Measurements from ENCODE around the gene PARD3. TPM values are rescaled to one million over a fixed set of nuclear protein-coding genes. Genes with fewer than 3 reads are reported as not detected.
A peak's percentile ranks its signal among the peaks of the same experiment; 100 is the strongest.

The PARD3 gene
- total RNA-seq, 1 donor from 2014 or later: 35.4 TPM

- H3K79me2 ChIP-seq (ENCODE audit: insufficient read depth, low read length): no peaks in the 10 kb centered on the region
- FAIRE-seq: no peak
- no peak overlapping the region for H3K4me3 Mint-ChIP-seq (ENCODE audit: unreplicated experiment)
- no peaks in the 10 kb centered on the region for H3K4me1 ChIP-seq (ENCODE audit: insufficient read depth, low read length)
- H3K9me3 Mint-ChIP-seq (ENCODE audit: unreplicated experiment): no peaks in the 10 kb centered on the region
- no peaks in the 10 kb centered on the region for H3K36me3 Mint-ChIP-seq (ENCODE audit: low read depth, unreplicated experiment)
- H3K4me2 ChIP-seq (ENCODE audit: low read length): no peak overlapping the region
- H3K27ac ChIP-seq (ENCODE audit: low read depth, low read length): no peak overlapping the region
- no peaks in the 10 kb centered on the region for H3K9me3 ChIP-seq (ENCODE audit: insufficient read depth, low read depth, low read length)
- TF ChIP-seq EZH2 (IDR thresholded peaks at IDR 0.05; ENCODE audit: insufficient read depth, low read length): no peak
- TF ChIP-seq, protein P1, sequence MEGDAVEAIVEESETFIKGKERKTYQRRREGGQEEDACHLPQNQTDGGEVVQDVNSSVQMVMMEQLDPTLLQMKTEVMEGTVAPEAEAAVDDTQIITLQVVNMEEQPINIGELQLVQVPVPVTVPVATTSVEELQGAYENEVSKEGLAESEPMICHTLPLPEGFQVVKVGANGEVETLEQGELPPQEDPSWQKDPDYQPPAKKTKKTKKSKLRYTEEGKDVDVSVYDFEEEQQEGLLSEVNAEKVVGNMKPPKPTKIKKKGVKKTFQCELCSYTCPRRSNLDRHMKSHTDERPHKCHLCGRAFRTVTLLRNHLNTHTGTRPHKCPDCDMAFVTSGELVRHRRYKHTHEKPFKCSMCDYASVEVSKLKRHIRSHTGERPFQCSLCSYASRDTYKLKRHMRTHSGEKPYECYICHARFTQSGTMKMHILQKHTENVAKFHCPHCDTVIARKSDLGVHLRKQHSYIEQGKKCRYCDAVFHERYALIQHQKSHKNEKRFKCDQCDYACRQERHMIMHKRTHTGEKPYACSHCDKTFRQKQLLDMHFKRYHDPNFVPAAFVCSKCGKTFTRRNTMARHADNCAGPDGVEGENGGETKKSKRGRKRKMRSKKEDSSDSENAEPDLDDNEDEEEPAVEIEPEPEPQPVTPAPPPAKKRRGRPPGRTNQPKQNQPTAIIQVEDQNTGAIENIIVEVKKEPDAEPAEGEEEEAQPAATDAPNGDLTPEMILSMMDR (IDR thresholded peaks at IDR 0.05; ENCODE audit: insufficient read depth, low read depth, low read length): no peak
- no peak overlapping the region for H3K9ac ChIP-seq (ENCODE audit: low read length)
- DNase-seq (ENCODE audit: low read depth): no peak
- no peaks in the 10 kb centered on the region for H3K27me3 ChIP-seq (ENCODE audit: insufficient read depth, low read length)
- H3K4me3 ChIP-seq (ENCODE audit: insufficient read depth, low read depth, low read length): no peak overlapping the region
- no peaks in the 10 kb centered on the region for H3K27me3 Mint-ChIP-seq (ENCODE audit: low read depth, unreplicated experiment)
- no peaks in the 10 kb centered on the region for H3K4me1 Mint-ChIP-seq (ENCODE audit: low read depth, unreplicated experiment)
- H3K36me3 ChIP-seq (ENCODE audit: insufficient read depth, low read length): no peaks in the 10 kb centered on the region
- H4K20me1 ChIP-seq (ENCODE audit: insufficient read depth, low read length): no peaks in the 10 kb centered on the region
- no peak overlapping the region for H2AFZ ChIP-seq (ENCODE audit: low read depth, low read length)
- no peak overlapping the region for H3K27ac Mint-ChIP-seq (ENCODE audit: unreplicated experiment)
These were observed 339.3 kb downstream of the PARD3 start for GRCh38 chr10:34475786-34476185.

GRCh38 chr10:34475274-34475646 lies 339.8 kb downstream of the PARD3 start:
- H3K36me3 ChIP-seq (ENCODE audit: insufficient read depth, low read length): no peaks in the 10 kb centered on the region
- no peaks in the 10 kb centered on the region for H3K9me3 ChIP-seq (ENCODE audit: insufficient read depth, low read depth, low read length)
- no peaks in the 10 kb centered on the region for H3K4me1 ChIP-seq (ENCODE audit: insufficient read depth, low read length)
- no peak overlapping the region for H3K4me2 ChIP-seq (ENCODE audit: low read length)
- H3K9ac ChIP-seq (ENCODE audit: low read length): no peak overlapping the region
- TF ChIP-seq, protein P1 (IDR thresholded peaks at IDR 0.05; ENCODE audit: insufficient read depth, low read depth, low read length): no peak
- TF ChIP-seq EZH2 (IDR thresholded peaks at IDR 0.05; ENCODE audit: insufficient read depth, low read length): no peak
- H3K27me3 ChIP-seq (ENCODE audit: insufficient read depth, low read length): no peaks in the 10 kb centered on the region
- H3K9me3 Mint-ChIP-seq (ENCODE audit: unreplicated experiment): no peaks in the 10 kb centered on the region
- FAIRE-seq (peak; percentile 56), DNase-seq (ENCODE audit: low read depth) (peak; percentile 5)
- H3K79me2 ChIP-seq (ENCODE audit: insufficient read depth, low read length): no peaks in the 10 kb centered on the region
- H3K27ac ChIP-seq (ENCODE audit: low read depth, low read length): no peak overlapping the region
- H3K27ac Mint-ChIP-seq (ENCODE audit: unreplicated experiment): no peak overlapping the region
- no peaks in the 10 kb centered on the region for H3K36me3 Mint-ChIP-seq (ENCODE audit: low read depth, unreplicated experiment)
- no peak overlapping the region for H2AFZ ChIP-seq (ENCODE audit: low read depth, low read length)
- no peak overlapping the region for H3K4me3 Mint-ChIP-seq (ENCODE audit: unreplicated experiment)
- H3K4me1 Mint-ChIP-seq (ENCODE audit: low read depth, unreplicated experiment): no peaks in the 10 kb centered on the region
- no peak overlapping the region for H3K4me3 ChIP-seq (ENCODE audit: insufficient read depth, low read depth, low read length)
- H3K27me3 Mint-ChIP-seq (ENCODE audit: low read depth, unreplicated experiment): no peaks in the 10 kb centered on the region
- no peaks in the 10 kb centered on the region for H4K20me1 ChIP-seq (ENCODE audit: insufficient read depth, low read length)

- no peaks in the 10 kb centered on the region for H3K4me1 ChIP-seq (ENCODE audit: insufficient read depth, low read length)
- H3K4me3 ChIP-seq (ENCODE audit: insufficient read depth, low read depth, low read length): no peak overlapping the region
- Mint-ChIP-seq H3K27ac (ENCODE audit: unreplicated experiment) (no peak overlapping the region), H3K4me1 (ENCODE audit: low read depth, unreplicated experiment) (no peaks in the 10 kb centered on the region), H3K9me3 (ENCODE audit: unreplicated experiment) (no peaks in the 10 kb centered on the region), H3K27me3 (ENCODE audit: low read depth, unreplicated experiment) (no peaks in the 10 kb centered on the region), H3K4me3 (ENCODE audit: unreplicated experiment) (no peak overlapping the region), H3K36me3 (ENCODE audit: low read depth, unreplicated experiment) (no peaks in the 10 kb centered on the region)
- H4K20me1 ChIP-seq (ENCODE audit: insufficient read depth, low read length): no peaks in the 10 kb centered on the region
- H2AFZ ChIP-seq (ENCODE audit: low read depth, low read length): no peak overlapping the region
- no peak for DNase-seq (ENCODE audit: low read depth)
- no peaks in the 10 kb centered on the region for H3K36me3 ChIP-seq (ENCODE audit: insufficient read depth, low read length)
- no peaks in the 10 kb centered on the region for H3K27me3 ChIP-seq (ENCODE audit: insufficient read depth, low read length)
- TF ChIP-seq, protein P1 (IDR thresholded peaks at IDR 0.05; ENCODE audit: insufficient read depth, low read depth, low read length): no peak
- TF ChIP-seq EZH2 (IDR thresholded peaks at IDR 0.05; ENCODE audit: insufficient read depth, low read length): no peak
- no peaks in the 10 kb centered on the region for H3K9me3 ChIP-seq (ENCODE audit: insufficient read depth, low read depth, low read length)
- H3K9ac ChIP-seq (ENCODE audit: low read length): no peak overlapping the region
- H3K4me2 ChIP-seq (ENCODE audit: low read length): no peak overlapping the region
- FAIRE-seq: no peak
- no peaks in the 10 kb centered on the region for H3K79me2 ChIP-seq (ENCODE audit: insufficient read depth, low read length)
- no peak overlapping the region for H3K27ac ChIP-seq (ENCODE audit: low read depth, low read length)
These were observed 340.4 kb downstream of the PARD3 start for GRCh38 chr10:34474555-34475273.

All from astrocyte (in vitro differentiated cells and primary cell).